PC-9 (cell line): ENCODE measurements around the gene ART4. TPM values are rescaled to one million over a fixed set of nuclear protein-coding genes. Genes with fewer than 3 reads are reported as not detected.

Experiments used
- BruUV-seq: library from RNA; stranded (reverse); fragments of 400-500 nt; replicated peaks from 2 replicates; lab custom pipeline; 2021; lab: Mats Ljungman, UMichigan
- CTCF ChIA-PET: fragments of 300-600 bp; sonication (Branson Sonifier 250); formaldehyde crosslinking; loops from one replicate; lab custom pipeline; 2022; ENCODE audit warnings: antibody characterized with exemption; lab: Charles Lee
- POLR2A ChIA-PET: fragments of 300-600 bp; sonication (Branson Sonifier 250); formaldehyde crosslinking; loops from one replicate; lab custom pipeline; 2022; ENCODE audit warnings: antibody characterized with exemption; ENCODE audit not compliant: unreplicated experiment; lab: Charles Lee
- DNase-seq, 2 experiments: peaks; one replicate each; pipeline versions ENCODE4 v3.0.0 to v3.0.0-alpha.2; 2015 to 2022; ENCODE audit warnings: mixed read lengths in 1 of 2
- H2AFZ ChIP-seq: fragments of 200-600 bp; sonication (generic); 2 replicates; pipeline ENCODE4 v1.8.1; 2017; ENCODE audit warnings: antibody characterized with exemption
- H3F3A ChIP-seq: fragments of 200-600 bp; sonication (generic); 2 replicates; pipeline ENCODE4 v1.8.1; 2017; ENCODE audit warnings: antibody characterized with exemption, mild to moderate bottlenecking, low read depth; ENCODE audit not compliant: insufficient read depth
- H3K27ac ChIP-seq: fragments of 200-600 bp; sonication (generic); 2 replicates; pipeline ENCODE4 v1.6.1; 2016; ENCODE audit warnings: mixed run types
- H3K27me3 ChIP-seq: fragments of 200-600 bp; sonication (generic); 2 replicates; pipeline ENCODE4 v1.6.1; 2016; ENCODE audit warnings: low read depth, mixed run types; ENCODE audit not compliant: insufficient read depth
- H3K36me3 ChIP-seq: fragments of 200-600 bp; sonication (generic); 2 replicates; pipeline ENCODE4 v1.6.1; 2016; ENCODE audit warnings: low read depth, mixed run types
- H3K4me1 ChIP-seq: fragments of 200-600 bp; sonication (generic); replicated peaks from 2 replicates; pipeline ENCODE4 v1.6.1; 2016; ENCODE audit warnings: mixed run types; ENCODE audit not compliant: insufficient read depth
- H3K4me2 ChIP-seq: fragments of 200-600 bp; sonication (generic); 2 replicates; pipeline ENCODE4 v1.6.1; 2017; ENCODE audit warnings: mixed run types
- H3K4me3 ChIP-seq: fragments of 200-600 bp; sonication (generic); 2 replicates; pipeline ENCODE4 v1.6.1; 2016; ENCODE audit warnings: mixed run types
- H3K79me2 ChIP-seq: fragments of 200-600 bp; sonication (generic); 2 replicates; pipeline ENCODE4 v1.6.1; 2017; ENCODE audit warnings: low read depth, mixed run types
- H3K9me2 ChIP-seq: fragments of 200-600 bp; sonication (generic); 2 replicates; pipeline ENCODE4 v1.8.1; 2017; ENCODE audit warnings: mild to moderate bottlenecking; ENCODE audit not compliant: insufficient read depth
- H3K9me3 ChIP-seq: fragments of 200-600 bp; sonication (generic); 2 replicates; pipeline ENCODE4 v1.8.1; 2016; ENCODE audit warnings: low read depth; ENCODE audit not compliant: insufficient read depth
- H4K20me1 ChIP-seq: fragments of 200-600 bp; sonication (generic); 2 replicates; pipeline ENCODE4 v1.8.1; 2017; ENCODE audit not compliant: insufficient read depth
- CTCF ChIP-seq: fragments of 200-600 bp; sonication (generic); conservative IDR thresholded peaks from 2 replicates; pipeline ENCODE4 v1.6.1; 2017; ENCODE audit warnings: mixed run types, antibody characterized with exemption, mild to moderate bottlenecking, moderate library complexity
- EZH2 ChIP-seq: fragments of 200-600 bp; sonication (generic); IDR thresholded peaks from 2 replicates; pipeline ENCODE4 v1.8.0; 2017; ENCODE audit warnings: antibody characterized with exemption, low read depth
- intact Hi-C: fragments of 100-400 bp; cut with micrococcal nuclease; formaldehyde crosslinking; loops from one replicate; pipeline ENCODE4 v1.10.0; 2022; ENCODE audit not compliant: unreplicated experiment
- total RNA-seq: library from RNA; stranded (reverse); gene quantifications from 2 replicates; pipeline ENCODE4 v1.2.3, GENCODE V29; 2021

The ART4 gene
- total RNA-seq, 1 experiment from 2014 or later: not detected

GRCh38 chr12:14839262-14839661, 4.1 kb downstream of the ART4 start:
- Histone ChIP-seq H3K27ac (no peak overlapping the region), H3K27me3 (no peaks in the 10 kb centered on the region), H3K4me2 (no peak overlapping the region), H3F3A (peaks cover 37% of the 10 kb centered on the region), H3K36me3 (no peaks in the 10 kb centered on the region), H3K9me3 (peaks cover 6% of the 10 kb centered on the region; the same call in 1 of the 2 replicates), H3K4me1 (peaks cover 54% of the 10 kb centered on the region), H3K79me2 (no peaks in the 10 kb centered on the region), H3K4me3 (no peak overlapping the region), H2AFZ (no peak overlapping the region), H4K20me1 (no peaks in the 10 kb centered on the region), H3K9me2 (no peaks in the 10 kb centered on the region; the same call in 1 of the 2 replicates)
- no TSS peak for BruUV-seq
- CTCF ChIA-PET: no interaction called here
- TF ChIP-seq CTCF (no peak), EZH2 (no peak)
- intact Hi-C loops: no loop called here
- DNase-seq: no peak
- POLR2A ChIA-PET: no interaction called here

- Histone ChIP-seq H3K4me1 (peaks cover 45% of the 10 kb centered on the region), H3K79me2 (no peaks in the 10 kb centered on the region), H3K9me2 (no peaks in the 10 kb centered on the region; the same call in 1 of the 2 replicates), H3F3A (peaks cover 37% of the 10 kb centered on the region), H3K36me3 (no peaks in the 10 kb centered on the region), H4K20me1 (no peaks in the 10 kb centered on the region), H3K4me2 (peak overlapping the region; percentile 65), H3K27ac (peak overlapping the region; percentile 90), H2AFZ (peak overlapping the region; percentile 59; the same call in 1 of the 2 replicates), H3K4me3 (peak overlapping the region; percentile 31), H3K9me3 (peaks cover 6% of the 10 kb centered on the region; the same call in 1 of the 2 replicates), H3K27me3 (no peaks in the 10 kb centered on the region)
- DNase-seq: peak; percentile 57 to 93
- ChIA-PET POLR2A (interaction anchor here (0.5 to 1.0 kb wide), 6 partner anchors 33 to 365 kb away, joined by 3 to 12 read pairs (median 4); partner anchors contain the start of genes C12orf60 and WBP11), CTCF (interaction anchor here (0.5 to 1.1 kb wide), 2 partner anchors 26 to 157 kb away, joined by 3 read pairs; no protein-coding TSS in a partner anchor)
- TF ChIP-seq CTCF (no peak), EZH2 (no peak)
- intact Hi-C loops: loop anchor here (1.0 to 2.0 kb wide), 2 partner anchors 33 to 60 kb away; partner anchors contain the start of genes C12orf60 and WBP11
- TSS peak; percentile 86 for BruUV-seq
Observed at GRCh38 chr12:14836336-14837210, 6.8 kb downstream of the ART4 start.

GRCh38 chr12:14834509-14834908, 8.8 kb downstream of the ART4 start:
- POLR2A ChIA-PET: no interaction called here

More at GRCh38 chr12:14834509-14834908, 8.8 kb downstream of the ART4 start:
- H3K79me2 ChIP-seq: no peaks in the 10 kb centered on the region
- H4K20me1 ChIP-seq: no peaks in the 10 kb centered on the region
- no peaks in the 10 kb centered on the region for H3K36me3 ChIP-seq
- peaks cover 37% of the 10 kb centered on the region for H3F3A ChIP-seq
- H3K9me3 ChIP-seq: peaks cover 5% of the 10 kb centered on the region; the same call in 1 of the 2 replicates
- H3K9me2 ChIP-seq: no peaks in the 10 kb centered on the region; the same call in 1 of the 2 replicates
- H3K4me2 ChIP-seq: no peak overlapping the region
- peak overlapping the region; percentile 90; the same call in 1 of the 2 replicates for H3K27ac ChIP-seq
- CTCF ChIA-PET: no interaction called here
- BruUV-seq: no TSS peak
- no peak for DNase-seq
- no peak overlapping the region for H3K4me3 ChIP-seq
- intact Hi-C loops: no loop called here
- no peak overlapping the region for H2AFZ ChIP-seq
- no peak for TF ChIP-seq CTCF
- TF ChIP-seq EZH2: no peak
- H3K4me1 ChIP-seq: peaks cover 39% of the 10 kb centered on the region
- H3K27me3 ChIP-seq: no peaks in the 10 kb centered on the region
